ENCODE data around the gene OOSP4B.
"Not testable (repeated sequence)": the region's sequence is repeated elsewhere in the genome, so short reads cannot be mapped to it uniquely, and the experiment has no call there.

The OOSP4B gene

DNA sequence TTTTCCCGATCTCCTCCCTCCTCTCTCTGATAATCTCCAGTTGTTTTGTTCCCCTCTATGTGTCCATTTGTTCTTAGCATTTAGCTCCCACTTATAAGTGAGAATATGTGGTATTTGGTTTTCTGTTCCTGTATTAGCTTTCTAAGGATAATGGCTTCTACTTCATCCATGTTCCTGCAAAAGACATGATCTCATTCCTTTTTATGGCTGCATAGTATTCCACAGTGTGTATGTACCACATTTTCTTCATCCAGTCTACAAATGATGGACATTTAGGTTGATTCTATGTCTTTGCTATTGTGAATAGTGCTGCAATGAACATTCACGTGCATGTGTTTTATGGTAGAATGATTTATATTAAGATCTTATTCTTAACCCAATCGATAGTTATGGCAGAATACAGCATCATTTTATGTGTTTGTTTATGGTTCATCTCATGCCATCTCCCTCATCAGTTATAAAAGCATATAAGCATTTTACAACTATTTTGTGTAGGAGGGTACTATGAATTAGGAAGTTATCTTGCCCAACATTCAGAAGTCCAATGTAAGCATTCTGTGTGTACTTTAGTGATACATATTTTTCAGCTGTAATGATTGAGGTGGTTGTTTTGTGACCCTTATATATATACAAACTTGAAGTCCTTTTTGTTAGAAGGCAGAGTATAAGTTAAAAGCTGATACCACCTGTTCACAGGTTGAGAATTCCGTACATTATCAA is 42.7 kb downstream of the OOSP4B start:
- TF ChIP-seq, protein P1, sequence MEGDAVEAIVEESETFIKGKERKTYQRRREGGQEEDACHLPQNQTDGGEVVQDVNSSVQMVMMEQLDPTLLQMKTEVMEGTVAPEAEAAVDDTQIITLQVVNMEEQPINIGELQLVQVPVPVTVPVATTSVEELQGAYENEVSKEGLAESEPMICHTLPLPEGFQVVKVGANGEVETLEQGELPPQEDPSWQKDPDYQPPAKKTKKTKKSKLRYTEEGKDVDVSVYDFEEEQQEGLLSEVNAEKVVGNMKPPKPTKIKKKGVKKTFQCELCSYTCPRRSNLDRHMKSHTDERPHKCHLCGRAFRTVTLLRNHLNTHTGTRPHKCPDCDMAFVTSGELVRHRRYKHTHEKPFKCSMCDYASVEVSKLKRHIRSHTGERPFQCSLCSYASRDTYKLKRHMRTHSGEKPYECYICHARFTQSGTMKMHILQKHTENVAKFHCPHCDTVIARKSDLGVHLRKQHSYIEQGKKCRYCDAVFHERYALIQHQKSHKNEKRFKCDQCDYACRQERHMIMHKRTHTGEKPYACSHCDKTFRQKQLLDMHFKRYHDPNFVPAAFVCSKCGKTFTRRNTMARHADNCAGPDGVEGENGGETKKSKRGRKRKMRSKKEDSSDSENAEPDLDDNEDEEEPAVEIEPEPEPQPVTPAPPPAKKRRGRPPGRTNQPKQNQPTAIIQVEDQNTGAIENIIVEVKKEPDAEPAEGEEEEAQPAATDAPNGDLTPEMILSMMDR (IDR thresholded peaks at IDR 0.05; ENCODE audit: low read depth, low read length), result no peak
- DNase-seq (ENCODE audit: extremely low read depth, low read depth), result no peak

DNA sequence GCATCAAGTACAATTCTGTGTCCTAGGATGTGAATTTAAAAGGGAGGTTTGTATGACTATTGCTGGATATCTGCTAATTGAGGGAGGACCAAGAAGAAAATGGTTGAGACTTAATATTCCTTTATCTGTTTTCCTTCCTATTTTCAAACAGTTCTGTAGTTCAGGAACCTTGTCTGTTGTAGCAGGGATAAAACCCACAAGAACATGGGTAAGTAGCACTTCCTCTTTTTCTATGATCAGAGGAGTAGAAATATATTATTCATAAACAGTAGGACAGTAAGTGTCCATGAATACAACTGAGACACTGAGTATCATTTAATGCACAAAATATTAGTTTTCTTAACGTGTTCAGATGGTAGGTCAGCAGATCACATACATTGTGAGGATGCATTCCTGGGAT is 47.1 kb downstream of the OOSP4B start:
- TF ChIP-seq, protein P1 (IDR thresholded peaks at IDR 0.05; ENCODE audit: low read depth, low read length), result no peak
- no peak for DNase-seq (ENCODE audit: extremely low read depth, low read depth)

DNA sequence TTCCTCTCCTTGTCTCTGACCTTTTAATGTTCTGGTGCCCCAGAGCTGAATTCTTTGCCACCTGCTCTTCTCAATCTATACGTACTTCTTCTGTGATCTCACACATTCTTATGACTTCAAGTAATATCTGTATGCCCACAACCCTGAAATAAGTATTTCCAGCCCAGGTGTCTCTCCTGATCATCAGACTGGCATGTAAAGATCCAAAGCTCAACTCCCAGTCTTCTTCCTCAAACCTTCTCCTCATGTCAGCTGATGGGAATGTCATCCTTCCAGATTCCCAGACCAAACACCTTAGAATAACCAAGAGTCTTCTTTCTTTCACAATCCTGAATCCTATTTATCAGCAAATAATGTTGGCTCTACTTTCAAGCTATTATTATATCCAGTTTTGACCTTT is 48.8 kb downstream of the OOSP4B start:
- DNase-seq (ENCODE audit: extremely low read depth, low read depth), result no peak
- TF ChIP-seq, protein P1 (IDR thresholded peaks at IDR 0.05; ENCODE audit: low read depth, low read length), result no peak

DNA sequence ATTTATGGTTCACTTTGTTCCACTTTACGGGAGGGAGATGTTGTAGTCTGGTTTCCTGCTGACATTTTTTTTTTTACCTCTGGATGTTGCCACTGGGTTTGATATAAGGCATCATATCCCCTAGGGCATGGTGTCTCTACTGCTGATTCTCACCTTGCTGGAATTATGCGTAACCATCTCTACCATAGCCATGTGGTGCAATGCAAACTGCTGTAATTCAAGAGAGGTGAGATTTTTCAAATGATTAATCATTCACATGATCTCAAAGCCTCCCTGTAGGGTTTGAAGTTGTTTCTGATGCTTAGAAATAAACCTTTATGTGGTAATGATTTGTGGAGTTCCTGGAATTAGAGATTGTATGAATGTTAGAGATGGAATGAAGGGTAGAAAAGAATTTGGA is 52.5 kb downstream of the OOSP4B start:
- no peak for DNase-seq (ENCODE audit: extremely low read depth, low read depth)
- TF ChIP-seq, protein P1 (IDR thresholded peaks at IDR 0.05; ENCODE audit: low read depth, low read length), result no peak

DNA sequence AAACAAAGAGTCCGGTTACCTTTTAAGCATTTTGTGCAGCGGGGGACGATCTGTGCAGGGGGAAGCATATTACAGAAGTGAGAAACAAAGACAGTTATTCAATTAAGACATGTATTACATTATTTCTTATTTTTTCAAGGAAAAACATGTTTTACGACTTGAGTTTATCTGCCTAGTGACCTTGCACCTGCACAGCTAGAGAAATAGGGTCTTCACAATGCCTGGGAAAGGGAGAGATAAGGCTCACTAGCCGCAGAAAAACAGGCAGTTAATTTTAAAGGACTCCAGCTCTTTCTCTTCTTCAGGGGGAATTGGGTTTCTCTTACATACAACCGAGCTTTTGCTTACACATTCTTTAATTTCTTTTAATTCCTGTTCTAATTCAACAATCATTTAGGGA is 54.7 kb downstream of the OOSP4B start:
- DNase-seq (ENCODE audit: extremely low read depth, low read depth), result not testable (repeated sequence)

DNA sequence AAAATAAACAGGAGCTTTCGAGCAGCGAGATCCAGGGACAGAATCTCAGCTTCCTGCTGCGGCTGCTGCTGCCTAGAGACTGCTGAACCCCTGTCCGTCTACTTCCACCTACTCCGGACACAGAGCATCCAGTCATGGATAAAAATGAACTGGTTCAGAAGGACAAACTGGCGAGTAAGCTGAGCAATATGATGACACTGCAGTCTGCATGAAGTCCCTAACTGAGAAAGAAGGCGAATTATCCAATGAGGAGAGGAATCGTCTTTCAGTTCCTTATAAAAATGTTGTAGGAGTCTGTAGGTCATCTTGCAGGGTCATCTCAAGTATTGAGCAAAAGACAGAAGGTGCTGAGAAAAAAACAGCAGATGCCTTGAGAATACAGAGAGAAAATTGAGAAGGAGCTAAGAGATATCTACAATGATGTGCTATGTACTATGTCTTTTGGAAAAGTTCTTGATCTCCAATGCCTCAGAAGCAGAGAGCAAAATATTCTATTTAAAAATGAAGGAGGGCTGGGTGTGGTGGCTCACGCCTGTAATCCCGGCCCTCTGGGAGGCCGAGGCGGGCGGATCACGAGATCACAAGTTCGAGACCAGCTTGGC is 60.3 kb downstream of the OOSP4B start:
- no peak for DNase-seq (ENCODE audit: extremely low read depth, low read depth)
- TF ChIP-seq, protein P1 (IDR thresholded peaks at IDR 0.05; ENCODE audit: low read depth, low read length), result no peak

DNA sequence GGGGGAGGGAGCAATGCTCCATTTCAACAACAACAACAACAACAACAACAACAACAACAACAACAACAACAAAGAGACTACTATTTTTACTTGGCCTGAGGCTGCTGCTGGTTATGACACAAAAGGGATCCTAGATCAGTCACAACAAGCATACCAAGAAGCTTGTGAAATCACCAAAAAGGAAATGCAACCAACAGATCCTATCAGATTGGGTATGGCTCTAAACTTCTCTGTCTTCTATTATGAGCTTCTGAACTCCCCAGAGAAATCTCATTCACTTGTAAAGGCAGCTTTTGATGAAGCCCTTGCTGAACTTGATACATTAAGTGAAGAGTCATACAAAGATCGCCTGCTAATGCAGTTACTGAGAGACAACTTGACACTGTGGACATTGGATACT is 61.0 kb downstream of the OOSP4B start:
- TF ChIP-seq, protein P1 (IDR thresholded peaks at IDR 0.05; ENCODE audit: low read depth, low read length), result no peak
- DNase-seq (ENCODE audit: extremely low read depth, low read depth), result no peak

DNA sequence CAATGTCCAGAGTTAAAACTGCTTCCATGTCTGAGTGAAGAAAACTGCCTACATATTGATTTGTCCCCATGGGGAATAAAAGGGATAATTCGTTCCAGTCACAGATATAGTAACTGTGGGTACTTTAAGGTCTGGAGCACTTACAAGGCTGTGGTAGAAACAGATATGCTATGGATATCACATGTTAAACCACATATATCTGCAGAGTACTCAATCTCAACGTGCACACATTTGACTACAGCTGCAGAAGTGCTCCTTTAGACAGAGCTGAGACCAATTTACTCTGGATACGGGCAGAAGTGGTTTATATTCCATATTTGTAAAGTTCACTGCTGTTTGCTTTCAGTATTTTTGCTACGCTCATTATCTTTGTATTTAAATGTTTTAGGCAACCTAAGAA is 61.8 kb downstream of the OOSP4B start:
- no peak for DNase-seq (ENCODE audit: extremely low read depth, low read depth)
- TF ChIP-seq, protein P1 (IDR thresholded peaks at IDR 0.05; ENCODE audit: low read depth, low read length), result no peak
